Thyroid gland (tissue), 4 donors: ENCODE results near the gene CNNM1. TPM values are rescaled to one million over a fixed set of nuclear protein-coding genes. Genes with fewer than 3 reads are reported as not detected.

Source experiments
- DNase-seq, 2 donors: peaks; one replicate each; pipeline ENCODE4 v3.0.0-alpha.2; 2019
- H3K27ac ChIP-seq, 3 donors: fragments of 200-600 bp; sonication (generic); 1 replicate in 2 of 3; 2 replicates in 1 of 3; pipeline ENCODE4 v1.5.1; 2016 to 2019; ENCODE audit warnings: mild to moderate bottlenecking in 1 of 3, moderate library complexity in 1 of 3
- H3K27me3 ChIP-seq: fragments of 200-600 bp; sonication (generic); one replicate; pipeline ENCODE4 v1.5.1; 2019
- H3K36me3 ChIP-seq, 2 donors: fragments of 200-600 bp; sonication (generic); one replicate each; pipeline ENCODE4 v1.5.1; 2016 to 2019
- H3K4me1 ChIP-seq, 2 donors: fragments of 200-600 bp; sonication (generic); one replicate each; pipeline ENCODE4 v1.5.1; 2017 to 2019
- H3K4me3 ChIP-seq, 3 donors: fragments of 200-600 bp; sonication (generic); replicated peaks in 1 of 3; 1 replicate in 2 of 3; 2 replicates in 1 of 3; pipeline ENCODE4 v1.5.1; 2016; ENCODE audit warnings: mild to moderate bottlenecking in 1 of 3
- H3K9me3 ChIP-seq: fragments of 200-600 bp; sonication (generic); one replicate; pipeline ENCODE4 v1.5.1; 2017
- CTCF ChIP-seq, 6 experiments: fragments of 200-600 bp in 3 of 6; fragments of 450-650 bp in 3 of 6; sonication (generic) in 3 of 6; IDR thresholded peaks; one replicate each; pipeline ENCODE4 v1.5.1; 2016 to 2019; ENCODE audit warnings: antibody characterized with exemption in 6 of 6, mild to moderate bottlenecking in 2 of 6, inconsistent platforms in 1 of 6, moderate library complexity in 1 of 6
- POLR2A ChIP-seq, 2 donors: fragments of 450-650 bp; IDR thresholded peaks; one replicate each; pipeline ENCODE4 v1.6.1; 2017; ENCODE audit warnings: antibody characterized with exemption in 2 of 2, mild to moderate bottlenecking in 2 of 2, moderate library complexity in 1 of 2
- WGBS, 2 donors: methylation state at CpG; one replicate each; pipeline ENCODE4 v1.1.5; 2017; 5-methylcytosine and 5-hydroxymethylcytosine counted together
- intact Hi-C: fragments of 100-400 bp; cut with DNase I; formaldehyde crosslinking; loops from one replicate; pipeline ENCODE4 v1.15.1; 2023
- total RNA-seq, 4 donors: library from RNA; depleted of rRNA; stranded (reverse); fragments of >200 nt; gene quantifications; one replicate each; pipeline ENCODE4 v1.2.3, GENCODE V29; 2016

CNNM1 gene
- total RNA-seq, 4 donors from 2014 or later: 0.27 to 0.67 (median 0.50) TPM

- no peaks in the 10 kb centered on the region for H3K4me1 ChIP-seq
- no peak for DNase-seq
- WGBS, 2 donors: 88 to 93% methylated on average over 2 of the region's 2 CpGs
- H3K9me3 ChIP-seq: no peaks in the 10 kb centered on the region
- no peak overlapping the region for H3K4me3 ChIP-seq
- no peaks in the 10 kb centered on the region for H3K36me3 ChIP-seq
- no peaks in the 10 kb centered on the region for H3K27me3 ChIP-seq
- TF ChIP-seq POLR2A (IDR thresholded peaks at IDR 0.05) (no peak), CTCF (IDR thresholded peaks at IDR 0.05) (no peak)
- H3K27ac ChIP-seq: no peak overlapping the region
- intact Hi-C loops: no loop called here
Observed at GRCh38 chr10:99312501-99312900, 16.7 kb upstream of the CNNM1 start.

- Histone ChIP-seq H3K9me3 (no peaks in the 10 kb centered on the region), H3K27ac (no peak overlapping the region), H3K4me1 (no peaks in the 10 kb centered on the region), H3K27me3 (no peaks in the 10 kb centered on the region), H3K36me3 (no peaks in the 10 kb centered on the region), H3K4me3 (no peak overlapping the region)
- 93 to 95% methylated on average over 16 of the region's 16 CpGs for WGBS, 2 donors
- DNase-seq: no peak
- no peak for TF ChIP-seq POLR2A (IDR thresholded peaks at IDR 0.05)
- TF ChIP-seq CTCF (IDR thresholded peaks at IDR 0.05): no peak
- intact Hi-C loops: no loop called here
Observed at GRCh38 chr10:99315853-99316252, 13.3 kb upstream of the CNNM1 start.

GRCh38 chr10:99316374-99316773 is 12.8 kb upstream of the CNNM1 start:
- intact Hi-C loops: no loop called here
- WGBS, 2 donors: 81 to 100% methylated on average over 4 to 17 of the region's 17 CpGs
- no peak for TF ChIP-seq POLR2A (IDR thresholded peaks at IDR 0.05)
- no peak for TF ChIP-seq CTCF (IDR thresholded peaks at IDR 0.05)

GRCh38 chr10:99318048-99318447 is 11.1 kb upstream of the CNNM1 start:
- TF ChIP-seq CTCF (IDR thresholded peaks at IDR 0.05): no peak
- no peak for TF ChIP-seq POLR2A (IDR thresholded peaks at IDR 0.05)

More at GRCh38 chr10:99316374-99316773, 12.8 kb upstream of the CNNM1 start:
- DNase-seq: no peak
- Histone ChIP-seq H3K9me3 (no peaks in the 10 kb centered on the region), H3K36me3 (no peaks in the 10 kb centered on the region), H3K4me3 (no peak overlapping the region), H3K4me1 (no peaks in the 10 kb centered on the region), H3K27me3 (no peaks in the 10 kb centered on the region), H3K27ac (no peak overlapping the region)

GRCh38 chr10:99318475-99318874 is 10.7 kb upstream of the CNNM1 start:
- H3K27ac ChIP-seq: no peak overlapping the region
- no peaks in the 10 kb centered on the region for H3K36me3 ChIP-seq
- intact Hi-C loops: no loop called here
- H3K4me3 ChIP-seq: no peak overlapping the region
- no peaks in the 10 kb centered on the region for H3K9me3 ChIP-seq
- 80 to 87% methylated on average over 2 of the region's 2 CpGs for WGBS, 2 donors
- H3K4me1 ChIP-seq: no peaks in the 10 kb centered on the region
- H3K27me3 ChIP-seq: no peaks in the 10 kb centered on the region
- DNase-seq: no peak
- no peak for TF ChIP-seq POLR2A (IDR thresholded peaks at IDR 0.05)
- TF ChIP-seq CTCF (IDR thresholded peaks at IDR 0.05): no peak

More at GRCh38 chr10:99318048-99318447, 11.1 kb upstream of the CNNM1 start:
- no peak for DNase-seq
- H3K9me3 ChIP-seq: no peaks in the 10 kb centered on the region
- 83 to 86% methylated on average over 3 of the region's 3 CpGs for WGBS, 2 donors
- no peaks in the 10 kb centered on the region for H3K36me3 ChIP-seq
- no peak overlapping the region for H3K4me3 ChIP-seq
- intact Hi-C loops: no loop called here
- H3K27me3 ChIP-seq: no peaks in the 10 kb centered on the region
- no peak overlapping the region for H3K27ac ChIP-seq
- no peaks in the 10 kb centered on the region for H3K4me1 ChIP-seq
